HEK293 (cell line): Measurements from ENCODE around the gene HSCB.

ENCODE experiments used
- CTCF ChIA-PET: fragments of 350-600 bp; formaldehyde crosslinking; extraction: SDS; loops from one replicate; lab custom pipeline; 2021; ENCODE audit warnings: antibody characterized with exemption; lab: Yijun Ruan, JAX
- POLR2A ChIA-PET: fragments of 300-600 bp; formaldehyde crosslinking; extraction: SDS; loops from one replicate; lab custom pipeline; 2020; ENCODE audit warnings: antibody characterized with exemption, inconsistent platforms; lab: Yijun Ruan, JAX
- H3K27ac ChIP-seq: fragments of 200-500 bp; sonication (Bioruptor generic); 2 replicates; pipeline ENCODE4 v1.5.1; 2014; ENCODE audit warnings: low read depth, low read length, control low read depth, inconsistent platforms; ENCODE audit errors: extremely low read depth
- H3K36me3 ChIP-seq, 2 experiments: fragments of 200-500 bp in 1 of 2; sonication (Bioruptor generic) in 1 of 2; 1 replicate in 1 of 2; 2 replicates in 1 of 2; pipeline ENCODE4 v1.5.1; 2014 to 2017; ENCODE audit warnings: inconsistent platforms in 2 of 2, low read length in 2 of 2; ENCODE audit not compliant: control insufficient read depth in 2 of 2, insufficient read depth in 1 of 2
- H3K4me1 ChIP-seq: fragments of 200-500 bp; sonication (Bioruptor generic); 2 replicates; pipeline ENCODE4 v1.5.1; 2014; ENCODE audit warnings: mild to moderate bottlenecking, low read length, inconsistent platforms; ENCODE audit not compliant: control insufficient read depth, insufficient read depth
- H3K4me3 ChIP-seq: 2 replicates; pipeline ENCODE4 v1.5.1; 2011; ENCODE audit warnings: low read depth, mild to moderate bottlenecking, control low read depth, low read length, moderate library complexity
- H3K9me3 ChIP-seq: fragments of 200-500 bp; sonication (Bioruptor generic); 2 replicates; pipeline ENCODE4 v1.5.1; 2014; ENCODE audit warnings: low read depth, low read length, inconsistent platforms; ENCODE audit not compliant: control insufficient read depth, insufficient read depth
- BCL11A ChIP-seq: fragments of 450-650 bp; formaldehyde crosslinking; IDR thresholded peaks from 2 replicates; pipeline ENCODE4 v1.5.1; 2016; ENCODE audit warnings: low read depth, missing biosample characterization, missing genetic modification characterization
- HOXA7 ChIP-seq: sonication (generic); formaldehyde crosslinking; IDR thresholded peaks from 2 replicates; pipeline ENCODE4 v1.8.1; 2022; ENCODE audit warnings: missing genetic modification reagents, borderline replicate concordance
- KLF9 ChIP-seq: fragments of 450-650 bp; formaldehyde crosslinking; IDR thresholded peaks from 2 replicates; pipeline ENCODE4 v1.5.1; 2016; ENCODE audit warnings: missing biosample characterization, missing genetic modification characterization, low read depth
- OVOL3 ChIP-seq: fragments of 450-650 bp; formaldehyde crosslinking; IDR thresholded peaks from 2 replicates; pipeline ENCODE4 v1.5.1; 2016; ENCODE audit warnings: missing biosample characterization, missing genetic modification characterization
- SALL2 ChIP-seq: fragments of 450-650 bp; formaldehyde crosslinking; IDR thresholded peaks from 2 replicates; pipeline ENCODE4 v1.5.0; 2017; ENCODE audit warnings: missing biosample characterization, mild to moderate bottlenecking, missing genetic modification characterization, borderline replicate concordance
- SETDB1 ChIP-seq: IDR thresholded peaks from one replicate; pipeline ENCODE4 v1.6.1; 2017; ENCODE audit warnings: mild to moderate bottlenecking, low read length, moderate library complexity, mixed read lengths; ENCODE audit not compliant: insufficient read length
- WT1 ChIP-seq: fragments of 450-650 bp; formaldehyde crosslinking; IDR thresholded peaks from 2 replicates; pipeline ENCODE4 v1.5.1; 2016; ENCODE audit warnings: missing biosample characterization, missing genetic modification characterization
- YY2 ChIP-seq: fragments of 450-650 bp; formaldehyde crosslinking; IDR thresholded peaks from 2 replicates; pipeline ENCODE4 v1.5.1; 2016; ENCODE audit warnings: missing biosample characterization, missing genetic modification characterization
- ZBTB21 ChIP-seq: fragments of 450-650 bp; formaldehyde crosslinking; IDR thresholded peaks from 2 replicates; pipeline ENCODE4 v1.5.1; 2017; ENCODE audit warnings: missing biosample characterization, missing genetic modification characterization
- ZBTB7A ChIP-seq: fragments of 450-650 bp; formaldehyde crosslinking; IDR thresholded peaks from 2 replicates; pipeline ENCODE4 v1.5.1; 2016; ENCODE audit warnings: low read depth, missing biosample characterization, missing genetic modification characterization
- ZEB2 ChIP-seq: fragments of 450-650 bp; formaldehyde crosslinking; IDR thresholded peaks from 2 replicates; pipeline ENCODE4 v1.5.1; 2016; ENCODE audit warnings: missing biosample characterization, missing genetic modification characterization
- ZFHX2 ChIP-seq: fragments of 450-650 bp; formaldehyde crosslinking; conservative IDR thresholded peaks from 2 replicates; pipeline ENCODE4 v1.5.1; 2016; ENCODE audit warnings: missing biosample characterization, missing genetic modification characterization
- ZFP37 ChIP-seq: fragments of 450-650 bp; formaldehyde crosslinking; IDR thresholded peaks from 2 replicates; pipeline ENCODE4 v1.5.1; 2016; ENCODE audit warnings: missing biosample characterization, missing genetic modification characterization
- ZIC2 ChIP-seq: fragments of 450-650 bp; formaldehyde crosslinking; IDR thresholded peaks from 2 replicates; pipeline ENCODE4 v1.5.1; 2016; ENCODE audit warnings: missing biosample characterization, missing genetic modification characterization
- ZNF121 ChIP-seq: fragments of 450-650 bp; formaldehyde crosslinking; IDR thresholded peaks from 2 replicates; pipeline ENCODE4 v1.5.1; 2016; ENCODE audit warnings: missing biosample characterization, missing genetic modification characterization
- ZNF274 ChIP-seq, 2 experiments: fragments of 200-500 bp in 1 of 2; fragments of 450-650 bp in 1 of 2; sonication (Bioruptor generic) in 1 of 2; formaldehyde crosslinking in 1 of 2; IDR thresholded peaks; 2 replicates each; pipeline versions ENCODE4 v1.5.1 to v1.6.1; 2014 to 2016; ENCODE audit warnings: borderline replicate concordance in 1 of 2, inconsistent platforms in 1 of 2, low read length in 1 of 2, missing biosample characterization in 1 of 2, missing genetic modification characterization in 1 of 2
- ZNF324 ChIP-seq: fragments of 450-650 bp; formaldehyde crosslinking; IDR thresholded peaks from 2 replicates; pipeline ENCODE4 v1.5.1; 2016; ENCODE audit warnings: missing biosample characterization, missing genetic modification characterization
- ZNF433 ChIP-seq: fragments of 450-650 bp; formaldehyde crosslinking; IDR thresholded peaks from 2 replicates; pipeline ENCODE4 v1.5.1; 2016; ENCODE audit warnings: missing biosample characterization, missing genetic modification characterization, low read depth
- ZNF521 ChIP-seq: fragments of 450-650 bp; formaldehyde crosslinking; IDR thresholded peaks from 2 replicates; pipeline ENCODE4 v1.5.1; 2017; ENCODE audit warnings: missing biosample characterization, mild to moderate bottlenecking, missing genetic modification characterization
- ZNF548 ChIP-seq: fragments of 450-650 bp; formaldehyde crosslinking; IDR thresholded peaks from 2 replicates; pipeline ENCODE4 v1.5.1; 2016; ENCODE audit warnings: missing biosample characterization, missing genetic modification characterization
- ZNF549 ChIP-seq: fragments of 450-650 bp; IDR thresholded peaks from 2 replicates; pipeline ENCODE4 v1.5.1; 2018; ENCODE audit warnings: missing biosample characterization, missing genetic modification characterization, mild to moderate bottlenecking, inconsistent platforms, moderate library complexity
- ZNF561 ChIP-seq: fragments of 450-650 bp; IDR thresholded peaks from 2 replicates; pipeline ENCODE4 v1.5.1; 2018; ENCODE audit warnings: missing biosample characterization, missing genetic modification characterization, borderline replicate concordance
- ZNF658 ChIP-seq: fragments of 450-650 bp; formaldehyde crosslinking; IDR thresholded peaks from 2 replicates; pipeline ENCODE4; 2016; ENCODE audit warnings: missing biosample characterization, missing genetic modification characterization
- ZNF776 ChIP-seq: fragments of 450-650 bp; formaldehyde crosslinking; IDR thresholded peaks from 2 replicates; pipeline ENCODE4 v1.5.0; 2017; ENCODE audit warnings: missing biosample characterization, missing genetic modification characterization, borderline replicate concordance
- ZSCAN30 ChIP-seq: fragments of 450-650 bp; IDR thresholded peaks from 2 replicates; pipeline ENCODE4 v1.5.1; 2018; ENCODE audit warnings: missing biosample characterization, mild to moderate bottlenecking, missing genetic modification characterization, moderate library complexity
- TF ChIP-seq, protein P1 (sequence below): sonication (generic); formaldehyde crosslinking; IDR thresholded peaks from 2 replicates; pipeline ENCODE4 v1.8.1; 2022; ENCODE audit warnings: mild to moderate bottlenecking, moderate library complexity, missing genetic modification reagents
- TF ChIP-seq, protein P2 (sequence below): fragments of 450-650 bp; formaldehyde crosslinking; IDR thresholded peaks from 2 replicates; pipeline ENCODE4 v1.5.1; 2016; ENCODE audit warnings: missing biosample characterization, missing genetic modification characterization
- TF ChIP-seq, protein P3 (sequence below): fragments of 450-650 bp; formaldehyde crosslinking; IDR thresholded peaks from 2 replicates; pipeline ENCODE4 v1.5.1; 2017; ENCODE audit warnings: missing biosample characterization, missing genetic modification characterization
- TF ChIP-seq, protein P4 (sequence below): fragments of 450-650 bp; formaldehyde crosslinking; IDR thresholded peaks from 2 replicates; pipeline ENCODE4 v1.5.1; 2016; ENCODE audit warnings: missing biosample characterization, missing genetic modification characterization
- TF ChIP-seq, protein P5 (sequence below): fragments of 450-650 bp; formaldehyde crosslinking; IDR thresholded peaks from 2 replicates; pipeline ENCODE4 v1.5.1; 2016; ENCODE audit warnings: missing biosample characterization, missing genetic modification characterization

The HSCB gene, protein sequence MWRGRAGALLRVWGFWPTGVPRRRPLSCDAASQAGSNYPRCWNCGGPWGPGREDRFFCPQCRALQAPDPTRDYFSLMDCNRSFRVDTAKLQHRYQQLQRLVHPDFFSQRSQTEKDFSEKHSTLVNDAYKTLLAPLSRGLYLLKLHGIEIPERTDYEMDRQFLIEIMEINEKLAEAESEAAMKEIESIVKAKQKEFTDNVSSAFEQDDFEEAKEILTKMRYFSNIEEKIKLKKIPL

DNA sequence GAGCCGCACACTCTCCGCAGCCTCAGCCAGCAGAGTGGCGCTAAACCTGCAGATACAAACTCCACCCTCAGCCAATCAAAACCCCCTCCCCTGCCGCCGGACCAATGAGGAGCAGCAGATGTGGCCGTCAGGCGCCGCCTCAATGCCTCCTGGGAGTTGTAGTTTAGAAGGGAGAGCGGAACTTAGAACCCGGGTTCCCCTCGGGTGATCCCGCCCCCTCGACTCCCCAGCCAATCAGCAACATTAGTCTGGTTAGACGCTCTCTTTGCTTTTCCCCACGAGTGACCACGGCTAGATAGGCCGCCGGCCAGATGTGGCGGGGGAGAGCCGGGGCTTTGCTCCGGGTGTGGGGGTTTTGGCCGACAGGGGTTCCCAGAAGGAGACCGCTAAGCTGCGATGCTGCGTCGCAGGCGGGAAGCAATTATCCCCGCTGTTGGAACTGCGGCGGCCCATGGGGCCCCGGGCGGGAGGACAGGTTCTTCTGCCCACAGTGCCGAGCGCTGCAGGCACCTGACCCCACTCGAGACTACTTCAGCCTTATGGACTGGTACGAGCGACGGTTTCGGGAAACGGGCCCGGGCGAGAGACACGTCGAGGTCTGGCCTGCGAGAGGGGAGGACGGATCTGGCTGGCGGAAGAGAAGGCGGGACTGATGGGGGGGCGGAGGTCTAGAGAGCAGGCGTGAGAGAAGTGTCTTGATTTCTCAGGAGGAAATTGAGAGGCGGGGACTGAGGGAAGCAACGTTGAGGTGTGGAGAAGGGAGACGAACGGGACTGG lies at the start of gene HSCB, which contains the start of gene CHEK2:
HSCB (plus strand) TSS at position 255 of the 777 bp plus-strand sequence; CDS start at position 312, 57 bp downstream.
CHEK2 (minus strand) TSS at position 36 of the 777 bp plus-strand sequence. CDS start 7,099 bp downstream, outside the sequence.
- peak within 1 kb of the TSS; percentile 72 for H3K4me3 ChIP-seq
- peaks cover 38 to 44% of the 10 kb centered on the region in 2 experiments for H3K36me3 ChIP-seq
- H3K4me1 ChIP-seq, result no peaks in the 10 kb centered on the region
- POLR2A ChIA-PET, result interaction anchor here (0.7 to 2.4 kb wide), 7 partner anchors 7 to 62 kb away, joined by 3 to 13 read pairs (median 4); partner anchors contain the start of genes CCDC117 and TTC28
- CTCF ChIA-PET, result interaction anchor here (0.6 to 0.9 kb wide), 2 partner anchors 10 to 78 kb away, joined by 4 read pairs; no protein-coding TSS in a partner anchor
- peak within 1 kb of the TSS; percentile 94 for H3K27ac ChIP-seq
- H3K9me3 ChIP-seq, result no peaks in the 10 kb centered on the region
- TF ChIP-seq OVOL3 (tag by site-specific recombination), result peak; percentile 71
- TF ChIP-seq ZBTB21, result peak; percentile 49; the same call in 1 of the 2 replicates
- TF ChIP-seq, protein P1, sequence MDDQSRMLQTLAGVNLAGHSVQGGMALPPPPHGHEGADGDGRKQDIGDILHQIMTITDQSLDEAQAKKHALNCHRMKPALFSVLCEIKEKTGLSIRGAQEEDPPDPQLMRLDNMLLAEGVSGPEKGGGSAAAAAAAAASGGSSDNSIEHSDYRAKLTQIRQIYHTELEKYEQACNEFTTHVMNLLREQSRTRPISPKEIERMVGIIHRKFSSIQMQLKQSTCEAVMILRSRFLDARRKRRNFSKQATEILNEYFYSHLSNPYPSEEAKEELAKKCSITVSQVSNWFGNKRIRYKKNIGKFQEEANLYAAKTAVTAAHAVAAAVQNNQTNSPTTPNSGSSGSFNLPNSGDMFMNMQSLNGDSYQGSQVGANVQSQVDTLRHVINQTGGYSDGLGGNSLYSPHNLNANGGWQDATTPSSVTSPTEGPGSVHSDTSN (CRISPR knock-in tag), result no peak
- no peak for TF ChIP-seq HOXA7 (CRISPR knock-in tag)
- no peak for TF ChIP-seq ZNF274 (IDR thresholded peaks at IDR 0.05; ENCODE audit: low read length)
- no peak for TF ChIP-seq ZNF274 (tag by site-specific recombination; IDR thresholded peaks at IDR 0.05; ENCODE audit: borderline replicate concordance)
- no peak for TF ChIP-seq ZNF548 (tag by site-specific recombination)
- TF ChIP-seq ZNF521, result no peak
- no peak for TF ChIP-seq ZNF549 (tag by site-specific recombination)
- peak; percentile 65 for TF ChIP-seq ZFHX2 (tag by site-specific recombination)
- TF ChIP-seq ZIC2, result 0 out of 2 replicates have a peak, but pooled peaks have one; percentile 58
- TF ChIP-seq KLF9 (tag by site-specific recombination), result peak; percentile 93
- peak; percentile 48 for TF ChIP-seq WT1
- TF ChIP-seq ZEB2 (tag by site-specific recombination), result peak; percentile 65; the same call in 1 of the 2 replicates
- TF ChIP-seq ZNF658 (tag by site-specific recombination), result no peak
- TF ChIP-seq BCL11A (tag by site-specific recombination), result peak; percentile 53; the same call in 1 of the 2 replicates
- TF ChIP-seq ZNF433 (tag by site-specific recombination), result no peak
- TF ChIP-seq ZBTB7A (tag by site-specific recombination), result no peak
- TF ChIP-seq, protein P2, sequence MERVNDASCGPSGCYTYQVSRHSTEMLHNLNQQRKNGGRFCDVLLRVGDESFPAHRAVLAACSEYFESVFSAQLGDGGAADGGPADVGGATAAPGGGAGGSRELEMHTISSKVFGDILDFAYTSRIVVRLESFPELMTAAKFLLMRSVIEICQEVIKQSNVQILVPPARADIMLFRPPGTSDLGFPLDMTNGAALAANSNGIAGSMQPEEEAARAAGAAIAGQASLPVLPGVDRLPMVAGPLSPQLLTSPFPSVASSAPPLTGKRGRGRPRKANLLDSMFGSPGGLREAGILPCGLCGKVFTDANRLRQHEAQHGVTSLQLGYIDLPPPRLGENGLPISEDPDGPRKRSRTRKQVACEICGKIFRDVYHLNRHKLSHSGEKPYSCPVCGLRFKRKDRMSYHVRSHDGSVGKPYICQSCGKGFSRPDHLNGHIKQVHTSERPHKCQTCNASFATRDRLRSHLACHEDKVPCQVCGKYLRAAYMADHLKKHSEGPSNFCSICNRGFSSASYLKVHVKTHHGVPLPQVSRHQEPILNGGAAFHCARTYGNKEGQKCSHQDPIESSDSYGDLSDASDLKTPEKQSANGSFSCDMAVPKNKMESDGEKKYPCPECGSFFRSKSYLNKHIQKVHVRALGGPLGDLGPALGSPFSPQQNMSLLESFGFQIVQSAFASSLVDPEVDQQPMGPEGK, result peak; percentile 99
- TF ChIP-seq, protein P3, sequence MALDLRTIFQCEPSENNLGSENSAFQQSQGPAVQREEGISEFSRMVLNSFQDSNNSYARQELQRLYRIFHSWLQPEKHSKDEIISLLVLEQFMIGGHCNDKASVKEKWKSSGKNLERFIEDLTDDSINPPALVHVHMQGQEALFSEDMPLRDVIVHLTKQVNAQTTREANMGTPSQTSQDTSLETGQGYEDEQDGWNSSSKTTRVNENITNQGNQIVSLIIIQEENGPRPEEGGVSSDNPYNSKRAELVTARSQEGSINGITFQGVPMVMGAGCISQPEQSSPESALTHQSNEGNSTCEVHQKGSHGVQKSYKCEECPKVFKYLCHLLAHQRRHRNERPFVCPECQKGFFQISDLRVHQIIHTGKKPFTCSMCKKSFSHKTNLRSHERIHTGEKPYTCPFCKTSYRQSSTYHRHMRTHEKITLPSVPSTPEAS, result no peak
- TF ChIP-seq ZNF561, result peak; percentile 12; the same call in 1 of the 2 replicates
- TF ChIP-seq SETDB1, result no peak
- TF ChIP-seq YY2, result no peak
- no peak; the same call in 1 of the 2 replicates for TF ChIP-seq ZNF324 (tag by site-specific recombination)
- TF ChIP-seq, protein P4, sequence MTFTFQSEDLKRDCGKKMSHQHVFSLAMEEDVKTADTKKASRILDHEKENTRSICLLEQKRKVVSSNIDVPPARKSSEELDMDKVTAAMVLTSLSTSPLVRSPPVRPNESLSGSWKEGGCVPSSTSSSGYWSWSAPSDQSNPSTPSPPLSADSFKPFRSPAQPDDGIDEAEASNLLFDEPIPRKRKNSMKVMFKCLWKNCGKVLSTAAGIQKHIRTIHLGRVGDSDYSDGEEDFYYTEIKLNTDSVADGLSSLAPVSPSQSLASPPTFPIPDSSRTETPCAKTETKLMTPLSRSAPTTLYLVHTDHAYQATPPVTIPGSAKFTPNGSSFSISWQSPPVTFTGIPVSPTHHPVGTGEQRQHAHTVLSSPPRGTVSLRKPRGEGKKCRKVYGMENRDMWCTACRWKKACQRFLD (tag by site-specific recombination), result no peak
- TF ChIP-seq ZFP37, result peak; percentile 67; the same call in 1 of the 2 replicates
- no peak for TF ChIP-seq ZNF776 (tag by site-specific recombination)
- TF ChIP-seq, protein P5, sequence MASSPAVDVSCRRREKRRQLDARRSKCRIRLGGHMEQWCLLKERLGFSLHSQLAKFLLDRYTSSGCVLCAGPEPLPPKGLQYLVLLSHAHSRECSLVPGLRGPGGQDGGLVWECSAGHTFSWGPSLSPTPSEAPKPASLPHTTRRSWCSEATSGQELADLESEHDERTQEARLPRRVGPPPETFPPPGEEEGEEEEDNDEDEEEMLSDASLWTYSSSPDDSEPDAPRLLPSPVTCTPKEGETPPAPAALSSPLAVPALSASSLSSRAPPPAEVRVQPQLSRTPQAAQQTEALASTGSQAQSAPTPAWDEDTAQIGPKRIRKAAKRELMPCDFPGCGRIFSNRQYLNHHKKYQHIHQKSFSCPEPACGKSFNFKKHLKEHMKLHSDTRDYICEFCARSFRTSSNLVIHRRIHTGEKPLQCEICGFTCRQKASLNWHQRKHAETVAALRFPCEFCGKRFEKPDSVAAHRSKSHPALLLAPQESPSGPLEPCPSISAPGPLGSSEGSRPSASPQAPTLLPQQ, result peak; percentile 64
- TF ChIP-seq ZSCAN30 (tag by site-specific recombination), result peak; percentile 28; the same call in 1 of the 2 replicates
- TF ChIP-seq SALL2 (tag by site-specific recombination), result no peak
- no peak for TF ChIP-seq ZNF121 (tag by site-specific recombination)
